ENCODE data around the gene ZNF276. TPM values are rescaled to one million over a fixed set of nuclear protein-coding genes. Genes with fewer than 3 reads are reported as not detected.
"Not testable (repeated sequence)": the region's sequence is repeated elsewhere in the genome, so short reads cannot be mapped to it uniquely, and the experiment has no call there.

ZNF276 gene
- total RNA-seq, 4 donors from 2014 or later = 44.7 to 62.0 (median 52.8) TPM

DNA sequence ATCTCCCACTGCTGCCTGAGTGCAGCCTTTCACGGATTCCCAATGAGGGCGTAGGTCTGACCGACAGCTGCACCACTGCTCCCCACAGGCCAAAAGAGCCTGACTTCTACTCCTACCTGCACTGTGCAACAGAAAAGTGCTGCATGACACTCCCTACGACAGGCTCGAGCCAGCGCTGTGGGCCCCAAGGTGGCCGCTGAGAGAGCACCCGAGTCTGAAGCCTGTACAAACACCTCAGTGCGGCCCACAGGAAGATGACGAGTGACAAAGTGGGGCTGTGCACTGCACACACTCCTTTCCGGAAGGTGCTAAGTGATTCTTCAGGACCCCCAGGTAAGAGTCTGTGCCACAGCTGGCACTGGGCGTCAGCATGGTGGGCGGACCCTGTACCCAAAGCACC lies 53.9 kb downstream of the ZNF276 start:
- TF ChIP-seq, protein P1, sequence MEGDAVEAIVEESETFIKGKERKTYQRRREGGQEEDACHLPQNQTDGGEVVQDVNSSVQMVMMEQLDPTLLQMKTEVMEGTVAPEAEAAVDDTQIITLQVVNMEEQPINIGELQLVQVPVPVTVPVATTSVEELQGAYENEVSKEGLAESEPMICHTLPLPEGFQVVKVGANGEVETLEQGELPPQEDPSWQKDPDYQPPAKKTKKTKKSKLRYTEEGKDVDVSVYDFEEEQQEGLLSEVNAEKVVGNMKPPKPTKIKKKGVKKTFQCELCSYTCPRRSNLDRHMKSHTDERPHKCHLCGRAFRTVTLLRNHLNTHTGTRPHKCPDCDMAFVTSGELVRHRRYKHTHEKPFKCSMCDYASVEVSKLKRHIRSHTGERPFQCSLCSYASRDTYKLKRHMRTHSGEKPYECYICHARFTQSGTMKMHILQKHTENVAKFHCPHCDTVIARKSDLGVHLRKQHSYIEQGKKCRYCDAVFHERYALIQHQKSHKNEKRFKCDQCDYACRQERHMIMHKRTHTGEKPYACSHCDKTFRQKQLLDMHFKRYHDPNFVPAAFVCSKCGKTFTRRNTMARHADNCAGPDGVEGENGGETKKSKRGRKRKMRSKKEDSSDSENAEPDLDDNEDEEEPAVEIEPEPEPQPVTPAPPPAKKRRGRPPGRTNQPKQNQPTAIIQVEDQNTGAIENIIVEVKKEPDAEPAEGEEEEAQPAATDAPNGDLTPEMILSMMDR (IDR thresholded peaks at IDR 0.05) = no peak
- no peak for TF ChIP-seq POLR2A (IDR thresholded peaks at IDR 0.05)

DNA sequence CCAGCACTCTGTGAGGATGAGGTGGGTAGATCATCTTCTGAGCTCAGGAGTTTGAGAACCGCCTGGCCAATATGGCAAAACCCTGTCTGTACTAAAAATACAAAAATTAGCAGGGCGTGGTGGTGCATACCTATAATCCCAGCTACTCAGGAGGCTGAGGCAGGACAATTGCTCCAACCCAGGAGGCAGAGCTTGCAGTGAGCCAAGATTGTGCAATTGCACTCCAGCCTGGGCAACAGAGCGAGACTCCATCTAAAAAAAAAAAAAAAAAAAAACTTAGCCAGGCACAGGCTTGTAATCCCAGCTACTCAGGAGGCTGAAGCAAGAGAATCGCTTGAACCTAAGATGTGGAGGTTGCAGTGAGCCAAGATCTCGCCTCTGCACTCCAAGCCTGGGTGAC lies 56.9 kb downstream of the ZNF276 start:
- H3K4me3 ChIP-seq (ENCODE audit: low read depth, poor library complexity, severe bottlenecking); DNase-seq (ENCODE audit: low spot score in 2 of 2); intact Hi-C loops (cut with DNase I; ENCODE audit: low total_unique reads): not testable (repeated sequence)
- 93 to 95% methylated on average over 5 of the region's 5 CpGs for WGBS, 2 donors

More for the DNA sequence above, 53.9 kb downstream of the ZNF276 start:
- no peak overlapping the region for H3K4me3 ChIP-seq (ENCODE audit: low read depth, poor library complexity, severe bottlenecking)
- intact Hi-C loops (cut with DNase I; ENCODE audit: low total_unique reads) = no loop called here
- WGBS, 2 donors = 95 to 96% methylated on average over 13 of the region's 13 CpGs
- DNase-seq (ENCODE audit: low spot score in 2 of 2) = no peak

DNA sequence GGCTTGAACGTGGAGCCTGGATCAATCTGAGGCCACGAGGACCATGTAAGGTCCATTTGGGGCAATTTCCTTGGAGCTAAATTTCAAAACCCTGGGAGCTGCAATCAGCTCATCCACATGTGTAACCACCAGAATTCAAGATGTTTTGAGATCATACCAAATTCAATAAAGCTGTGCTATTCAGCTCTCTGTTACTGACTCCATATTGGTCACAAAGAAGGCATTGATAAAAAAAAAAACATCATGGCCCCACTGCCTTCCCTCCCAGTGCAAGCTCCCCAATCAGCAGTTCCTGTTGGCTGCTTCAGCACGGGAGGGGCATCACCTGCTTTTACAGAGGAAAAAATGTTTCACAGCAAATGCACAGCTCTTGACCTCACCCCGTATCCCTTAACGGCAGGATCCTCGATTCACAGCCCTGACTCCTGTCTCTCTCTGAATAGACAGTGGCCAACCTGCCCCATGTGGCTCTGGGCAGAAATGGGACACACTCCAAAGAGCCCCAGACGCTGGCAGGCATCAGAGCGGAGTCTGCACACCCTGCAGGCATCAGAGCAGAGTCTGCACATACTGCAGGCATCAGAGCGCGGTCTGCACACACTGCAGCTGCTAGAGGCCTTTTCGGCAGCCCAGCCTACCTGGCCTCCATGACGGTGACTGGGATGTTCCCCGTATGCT lies 58.0 kb downstream of the ZNF276 start:
- no peak for DNase-seq (ENCODE audit: low spot score in 2 of 2)
- 90 to 95% methylated on average over 13 of the region's 13 CpGs for WGBS, 2 donors
- intact Hi-C loops (cut with DNase I; ENCODE audit: low total_unique reads) = no loop called here
- H3K4me3 ChIP-seq (ENCODE audit: low read depth, poor library complexity, severe bottlenecking) = no peak overlapping the region
- TF ChIP-seq POLR2A (IDR thresholded peaks at IDR 0.05) = no peak
- TF ChIP-seq, protein P1 (IDR thresholded peaks at IDR 0.05) = no peak

DNA sequence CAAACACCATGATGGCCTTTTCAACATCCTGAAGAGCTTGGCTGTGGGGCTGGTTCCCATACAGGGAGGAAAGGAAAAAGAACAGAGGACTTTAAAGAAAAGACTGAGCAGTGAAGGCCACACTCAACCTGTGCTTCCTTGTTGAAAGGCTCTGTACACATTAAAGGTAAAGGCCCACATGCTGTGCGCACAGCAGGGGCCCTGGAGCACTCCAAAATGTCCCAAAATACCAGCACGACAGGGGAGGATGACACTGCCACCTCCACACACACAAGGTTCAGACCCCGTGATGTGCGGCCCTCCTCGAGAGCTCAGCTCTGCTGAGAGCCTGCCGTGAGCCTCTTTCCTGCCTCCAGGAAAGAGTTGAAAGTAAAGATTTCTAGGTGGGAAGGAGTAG lies 58.6 kb downstream of the ZNF276 start:
- H3K4me3 ChIP-seq (ENCODE audit: low read depth, poor library complexity, severe bottlenecking) = no peak overlapping the region
- no peak for TF ChIP-seq POLR2A (IDR thresholded peaks at IDR 0.05)
- TF ChIP-seq, protein P1 (IDR thresholded peaks at IDR 0.05) = no peak
- intact Hi-C loops (cut with DNase I; ENCODE audit: low total_unique reads) = no loop called here
- WGBS, 2 donors = 94 to 97% methylated on average over 6 of the region's 6 CpGs
- DNase-seq (ENCODE audit: low spot score in 2 of 2) = no peak

DNA sequence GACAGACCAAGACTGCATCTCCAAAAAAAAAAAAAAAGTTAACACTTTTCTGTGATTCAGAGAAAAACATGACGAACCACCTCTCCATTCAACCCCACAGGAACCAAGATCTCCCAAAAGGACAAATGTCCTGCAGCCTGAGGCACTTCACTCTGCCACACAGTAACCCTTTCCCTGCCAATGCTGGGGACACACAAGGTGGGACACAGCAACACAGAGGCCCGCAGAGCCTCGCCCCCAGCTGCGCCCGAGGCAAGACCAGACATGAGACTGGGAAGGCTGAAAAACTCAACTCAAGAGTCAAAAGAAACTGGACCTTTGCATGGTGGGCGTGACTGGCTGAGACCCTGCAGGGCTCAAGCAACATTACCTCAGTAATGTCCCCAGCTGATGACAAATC lies 61.2 kb downstream of the ZNF276 start:
- DNase-seq (ENCODE audit: low spot score in 2 of 2) = no peak
- no peak overlapping the region for H3K4me3 ChIP-seq (ENCODE audit: low read depth, poor library complexity, severe bottlenecking)
- intact Hi-C loops (cut with DNase I; ENCODE audit: low total_unique reads) = no loop called here
- TF ChIP-seq, protein P1 (IDR thresholded peaks at IDR 0.05) = no peak
- 91 to 97% methylated on average over 6 of the region's 6 CpGs for WGBS, 2 donors

DNA sequence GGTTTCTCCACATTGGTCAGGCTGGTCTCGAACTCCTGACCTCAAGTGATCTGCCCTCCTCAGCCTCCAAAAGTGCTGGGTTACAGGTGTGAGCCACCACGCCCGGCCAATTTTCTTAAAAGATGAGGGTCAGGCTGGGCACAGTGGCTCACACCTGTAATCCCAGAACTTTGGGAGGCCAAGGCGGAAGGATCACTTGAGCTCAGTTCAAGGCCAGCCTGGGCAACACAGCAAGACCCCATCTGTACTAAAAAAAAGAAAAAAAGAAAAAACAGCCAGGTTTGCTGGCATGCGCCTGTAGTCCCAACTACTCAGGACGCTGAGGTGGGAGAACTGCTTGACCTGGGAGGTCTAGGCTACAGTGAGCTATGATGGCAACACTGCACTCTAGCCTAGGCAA lies 62.6 kb downstream of the ZNF276 start:
- H3K4me3 ChIP-seq (ENCODE audit: low read depth, poor library complexity, severe bottlenecking); intact Hi-C loops (cut with DNase I; ENCODE audit: low total_unique reads); DNase-seq (ENCODE audit: low spot score in 2 of 2): not testable (repeated sequence)
- WGBS, 2 donors = 89 to 90% methylated on average over 6 of the region's 6 CpGs

DNA sequence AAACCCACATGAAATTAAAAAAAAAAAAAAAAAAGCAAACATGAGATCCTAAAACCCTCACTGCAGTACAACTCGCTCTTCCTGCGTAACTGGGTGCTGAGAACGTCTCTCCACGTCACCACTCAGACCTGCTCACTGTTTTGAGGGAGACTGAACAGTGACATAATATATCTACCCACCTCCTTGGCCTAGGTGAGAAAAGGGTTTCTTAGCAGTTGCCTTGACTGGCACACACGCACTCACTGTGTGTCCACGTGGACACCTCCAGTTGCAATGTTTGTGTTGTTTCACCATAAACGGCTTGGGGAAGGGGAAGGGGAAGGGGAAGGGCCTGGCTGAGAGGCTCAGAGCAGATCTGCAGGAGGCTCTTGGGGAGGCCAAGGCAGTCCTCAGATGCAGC lies 63.1 kb downstream of the ZNF276 start:
- H3K4me3 ChIP-seq (ENCODE audit: low read depth, poor library complexity, severe bottlenecking) = no peak overlapping the region
- TF ChIP-seq POLR2A (IDR thresholded peaks at IDR 0.05) = no peak
- TF ChIP-seq, protein P1 (IDR thresholded peaks at IDR 0.05) = no peak
- 88 to 89% methylated on average over 7 of the region's 7 CpGs for WGBS, 2 donors
- intact Hi-C loops (cut with DNase I; ENCODE audit: low total_unique reads) = no loop called here
- no peak for DNase-seq (ENCODE audit: low spot score in 2 of 2)
